ENCODE data around the gene SUCLG1.
"Not testable (repeated sequence)": the region's sequence is repeated elsewhere in the genome, so short reads cannot be mapped to it uniquely, and the experiment has no call there.

DNA sequence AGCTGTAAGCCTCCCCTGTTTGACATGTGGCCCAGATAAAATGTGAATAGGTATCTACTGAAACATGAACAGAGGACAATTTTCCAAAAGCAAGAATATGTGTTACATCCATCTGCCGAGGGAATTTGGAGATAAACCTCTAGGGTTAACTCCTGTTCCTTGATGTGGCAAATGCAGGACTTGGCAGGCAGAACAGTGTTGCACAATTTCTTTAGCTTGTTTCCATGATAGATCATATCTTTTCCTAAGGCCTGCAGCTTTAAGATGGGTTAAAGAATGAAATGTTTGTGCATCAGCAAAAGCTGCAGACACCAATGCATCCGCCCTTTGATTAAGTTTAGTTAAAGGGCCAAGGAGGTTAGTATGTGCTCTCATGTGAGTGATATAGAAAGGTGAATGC is 13.3 kb upstream of the SUCLG1 start:
- TF ChIP-seq, protein P1, sequence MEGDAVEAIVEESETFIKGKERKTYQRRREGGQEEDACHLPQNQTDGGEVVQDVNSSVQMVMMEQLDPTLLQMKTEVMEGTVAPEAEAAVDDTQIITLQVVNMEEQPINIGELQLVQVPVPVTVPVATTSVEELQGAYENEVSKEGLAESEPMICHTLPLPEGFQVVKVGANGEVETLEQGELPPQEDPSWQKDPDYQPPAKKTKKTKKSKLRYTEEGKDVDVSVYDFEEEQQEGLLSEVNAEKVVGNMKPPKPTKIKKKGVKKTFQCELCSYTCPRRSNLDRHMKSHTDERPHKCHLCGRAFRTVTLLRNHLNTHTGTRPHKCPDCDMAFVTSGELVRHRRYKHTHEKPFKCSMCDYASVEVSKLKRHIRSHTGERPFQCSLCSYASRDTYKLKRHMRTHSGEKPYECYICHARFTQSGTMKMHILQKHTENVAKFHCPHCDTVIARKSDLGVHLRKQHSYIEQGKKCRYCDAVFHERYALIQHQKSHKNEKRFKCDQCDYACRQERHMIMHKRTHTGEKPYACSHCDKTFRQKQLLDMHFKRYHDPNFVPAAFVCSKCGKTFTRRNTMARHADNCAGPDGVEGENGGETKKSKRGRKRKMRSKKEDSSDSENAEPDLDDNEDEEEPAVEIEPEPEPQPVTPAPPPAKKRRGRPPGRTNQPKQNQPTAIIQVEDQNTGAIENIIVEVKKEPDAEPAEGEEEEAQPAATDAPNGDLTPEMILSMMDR (IDR thresholded peaks at IDR 0.05): not testable (repeated sequence)
- TF ChIP-seq EP300 (IDR thresholded peaks at IDR 0.05); POLR2A (IDR thresholded peaks at IDR 0.05; ENCODE audit: low read depth); POLR2AphosphoS5 (IDR thresholded peaks at IDR 0.05): not testable (repeated sequence)

All from esophagus muscularis mucosa (tissue), 4 donors.